Neural progenitor cell (in vitro differentiated cells): Measurements from ENCODE around the gene SCP2.

ENCODE experiments used
- CTCF ChIP-seq: fragments of 200-600 bp; sonication (generic); IDR thresholded peaks from 2 replicates; pipeline ENCODE4 v1.5.1; 2017; ENCODE audit warnings: antibody characterized with exemption, mild to moderate bottlenecking
- EZH2 ChIP-seq: fragments of 200-600 bp; sonication (generic); IDR thresholded peaks from 2 replicates; pipeline ENCODE4 v1.6.1; 2017; ENCODE audit warnings: antibody characterized with exemption, mild to moderate bottlenecking, moderate library complexity
- EZH2phosphoT487 ChIP-seq: fragments of 200-600 bp; sonication (generic); IDR thresholded peaks from 2 replicates; pipeline ENCODE4 v1.6.1; 2017; ENCODE audit warnings: antibody characterized with exemption

GRCh38 chr1:53037159-53037558 is 110.1 kb downstream of the SCP2 start:
- no peak for TF ChIP-seq EZH2phosphoT487
- TF ChIP-seq CTCF, result no peak
- TF ChIP-seq EZH2, result no peak
